ENCODE results near the gene DENND2D. TPM values are rescaled to one million over a fixed set of nuclear protein-coding genes. Genes with fewer than 3 reads are reported as not detected.

The DENND2D gene
- total and polyA plus RNA-seq, 2 donors (not counting 1 experiment from before 2014, with no cell fraction given), result 48.0 to 111 TPM

DNA sequence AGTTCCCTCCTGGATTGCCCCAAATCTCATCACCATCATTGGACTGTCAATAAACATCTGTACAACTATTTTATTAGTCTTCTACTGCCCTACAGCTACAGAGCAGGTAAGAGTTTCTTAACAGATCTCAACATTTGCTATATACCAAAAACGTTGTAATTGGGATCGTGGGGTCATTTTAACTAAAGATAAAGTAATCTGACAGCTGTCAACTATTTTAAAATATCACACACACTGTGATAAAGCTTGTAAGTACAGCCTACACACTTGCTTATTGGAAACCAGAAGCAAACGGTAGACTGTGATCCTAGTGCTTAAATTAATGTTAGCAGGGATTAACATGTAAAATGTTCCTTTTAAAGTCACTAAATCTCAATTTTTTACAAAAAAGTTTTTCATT, 52.5 kb downstream of the DENND2D start:
- no peak for DNase-seq
- Histone ChIP-seq H3K27me3 (replicated peaks in 1 of 4; ENCODE audit: control extremely low read depth in 1 of 4, control insufficient read depth in 3 of 4, insufficient read depth in 4 of 4, low read length in 3 of 4) (no peaks in the 10 kb centered on the region), H2AFZ (ENCODE audit: insufficient read depth, low read depth, low read length, poor library complexity, severe bottlenecking) (no peak overlapping the region), H3K4me2 (replicated peaks; ENCODE audit: low read depth, low read length, poor library complexity, severe bottlenecking) (peak overlapping the region; percentile 36), H3K4me3 (ENCODE audit: control extremely low read depth in 1 of 5, extremely low read depth in 1 of 5, insufficient read depth in 1 of 5, low read depth in 2 of 5, low read length in 4 of 5) (no peak overlapping the region), H3K4me1 (ENCODE audit: control insufficient read depth in 2 of 2, insufficient read depth in 2 of 2, low read length in 2 of 2) (peaks cover 54 to 76% of the 10 kb centered on the region in 2 donors), H3K9me3 (ENCODE audit: control extremely low read depth in 1 of 3, control insufficient read depth in 2 of 3, insufficient read depth in 1 of 3, low read length in 2 of 3) (no peaks in the 10 kb centered on the region), H3K79me2 (ENCODE audit: control insufficient read depth, insufficient read depth, low read length) (peaks cover 100% of the 10 kb centered on the region), H4K20me1 (ENCODE audit: control insufficient read depth, insufficient read depth, low read length, poor library complexity, severe bottlenecking) (peaks cover 4% of the 10 kb centered on the region), H3K27ac (ENCODE audit: low read length in 2 of 2) (peak overlapping the region in 1 of 2 donors; percentile 60), H3K36me3 (replicated peaks in 1 of 2; ENCODE audit: control extremely low read depth in 1 of 2, control insufficient read depth in 1 of 2, extremely low read depth in 1 of 2, insufficient read depth in 2 of 2, low read length in 1 of 2) (peaks cover 4 to 52% of the 10 kb centered on the region in 2 experiments), H3K9ac (ENCODE audit: low read length) (peak overlapping the region; percentile 2)
- intact Hi-C loops (cut with micrococcal nuclease), result no loop called here
- peaks cover 84% of the 10 kb centered on the region for H3K4me1 Mint-ChIP-seq
- ChIA-PET CTCF (no interaction called here), POLR2A (no interaction called here)
- no peaks in the 10 kb centered on the region for H3K27me3 Mint-ChIP-seq
- no CpG with 5 or more reads among the region's 3 CpGs for WGBS (ENCODE audit: insufficient coverage)
- no peak overlapping the region for H3K27ac Mint-ChIP-seq
- H3K9me3 Mint-ChIP-seq (ENCODE audit: insufficient read depth), result no peaks in the 10 kb centered on the region
- TF ChIP-seq EZH2 (IDR thresholded peaks at IDR 0.05; ENCODE audit: borderline replicate concordance, insufficient read depth, low read depth, low read length, poor library complexity, severe bottlenecking), result no peak
- ATAC-seq (ENCODE audit: low read depth), result no peak
- H3K4me3 Mint-ChIP-seq, result peak overlapping the region; percentile 12

GRCh38 chr1:111145963-111146768, 54.3 kb downstream of the DENND2D start:
- TF ChIP-seq CTCF (IDR thresholded peaks at IDR 0.05) (no peak), EZH2 (IDR thresholded peaks at IDR 0.05; ENCODE audit: borderline replicate concordance, insufficient read depth, low read depth, low read length, poor library complexity, severe bottlenecking) (no peak)

More at GRCh38 chr1:111145963-111146768, 54.3 kb downstream of the DENND2D start:
- H2AFZ ChIP-seq (ENCODE audit: insufficient read depth, low read depth, low read length, poor library complexity, severe bottlenecking), result no peak overlapping the region
- peaks cover 4 to 45% of the 10 kb centered on the region in 2 experiments for H3K36me3 ChIP-seq (replicated peaks in 1 of 2; ENCODE audit: control extremely low read depth in 1 of 2, control insufficient read depth in 1 of 2, extremely low read depth in 1 of 2, insufficient read depth in 2 of 2, low read length in 1 of 2)
- H3K27ac ChIP-seq (ENCODE audit: low read length in 2 of 2), result peak overlapping the region in 1 of 2 donors; percentile 52
- H4K20me1 ChIP-seq (ENCODE audit: control insufficient read depth, insufficient read depth, low read length, poor library complexity, severe bottlenecking), result peaks cover 4% of the 10 kb centered on the region
- peak overlapping the region; percentile 60 for H3K27ac Mint-ChIP-seq
- H3K4me3 ChIP-seq (ENCODE audit: control extremely low read depth in 1 of 5, extremely low read depth in 1 of 5, insufficient read depth in 1 of 5, low read depth in 2 of 5, low read length in 4 of 5), result no peak overlapping the region
- no peaks in the 10 kb centered on the region for H3K27me3 Mint-ChIP-seq
- H3K4me3 Mint-ChIP-seq, result peak overlapping the region; percentile 30
- no peak for ATAC-seq (ENCODE audit: low read depth)
- intact Hi-C loops (cut with micrococcal nuclease), result no loop called here
- no peaks in the 10 kb centered on the region for H3K9me3 Mint-ChIP-seq (ENCODE audit: insufficient read depth)
- no peak for DNase-seq
- H3K9ac ChIP-seq (ENCODE audit: low read length), result peak overlapping the region; percentile 1
- no peaks in the 10 kb centered on the region for H3K9me3 ChIP-seq (ENCODE audit: control extremely low read depth in 1 of 3, control insufficient read depth in 2 of 3, insufficient read depth in 1 of 3, low read length in 2 of 3)
- H3K79me2 ChIP-seq (ENCODE audit: control insufficient read depth, insufficient read depth, low read length), result peaks cover 100% of the 10 kb centered on the region
- POLR2A ChIA-PET, result no interaction called here
- peaks cover 82% of the 10 kb centered on the region for H3K4me1 Mint-ChIP-seq
- CTCF ChIA-PET, result interaction anchor here (1.5 to 1.6 kb wide), 2 partner anchors 116 to 258 kb away, joined by 3 to 6 read pairs; no protein-coding TSS in a partner anchor
- H3K27me3 ChIP-seq (replicated peaks in 1 of 4; ENCODE audit: control extremely low read depth in 1 of 4, control insufficient read depth in 3 of 4, insufficient read depth in 4 of 4, low read length in 3 of 4), result no peaks in the 10 kb centered on the region
- peak overlapping the region; percentile 26 for H3K4me2 ChIP-seq (replicated peaks; ENCODE audit: low read depth, low read length, poor library complexity, severe bottlenecking)
- H3K4me1 ChIP-seq (ENCODE audit: control insufficient read depth in 2 of 2, insufficient read depth in 2 of 2, low read length in 2 of 2), result peaks cover 58 to 78% of the 10 kb centered on the region in 2 donors

Measured in B cell (primary cell).